Heart right ventricle (tissue), 16 donors: Measurements from ENCODE around the gene NCKAP5. TPM values are rescaled to one million over a fixed set of nuclear protein-coding genes. Genes with fewer than 3 reads are reported as not detected.

Experiments
- ATAC-seq, 8 donors: fragments of 200-7000 bp; cut with Tn5 transposase; one replicate each; pipeline ENCODE4 v1.9.1; 2020; ENCODE audit warnings: mild to moderate bottlenecking in 8 of 8, moderate library complexity in 8 of 8, moderate number of reproducible peaks in 1 of 8
- DNase-seq, 2 donors: peaks; one replicate each; pipeline ENCODE4 v3.0.0-alpha.2; 2020
- H3K27ac ChIP-seq, 10 donors: fragments of 200-600 bp; sonication (generic) in 2 of 10; one replicate each; pipeline versions ENCODE4 v1.5.0 to v1.8.0; 2020 to 2022; ENCODE audit warnings: mild to moderate bottlenecking in 3 of 10
- H3K27me3 ChIP-seq, 7 donors: fragments of 200-600 bp; one replicate each; pipeline ENCODE4 v1.8.0; 2021 to 2022; ENCODE audit warnings: mild to moderate bottlenecking in 2 of 7
- H3K36me3 ChIP-seq, 9 donors: fragments of 200-600 bp; sonication (generic) in 1 of 9; one replicate each; pipeline versions ENCODE4 v1.5.0 to v1.8.0; 2020 to 2022; ENCODE audit warnings: mild to moderate bottlenecking in 2 of 9
- H3K4me1 ChIP-seq, 9 donors: fragments of 200-600 bp; sonication (generic) in 1 of 9; one replicate each; pipeline versions ENCODE4 v1.5.0 to v1.8.0; 2020 to 2022; ENCODE audit warnings: mild to moderate bottlenecking in 4 of 9
- H3K4me3 ChIP-seq, 10 donors: fragments of 200-600 bp; sonication (generic) in 2 of 10; one replicate each; pipeline versions ENCODE4 v1.5.0 to v1.8.0; 2020 to 2022; ENCODE audit warnings: mild to moderate bottlenecking in 7 of 10, moderate library complexity in 2 of 10
- H3K9me3 ChIP-seq, 11 donors: fragments of 200-600 bp in 10 of 11; sonication (generic) in 2 of 11; one replicate each; pipeline versions ENCODE4 v1.5.0 to v1.8.0; 2013 to 2022; ENCODE audit warnings: mild to moderate bottlenecking in 2 of 11, control low read depth in 1 of 11, moderate library complexity in 1 of 11
- WGBS, 2 donors: extraction: QIAGEN DNeasy Blood & Tissue Kit; methylation state at CpG; one replicate each; pipeline ENCODE4 v1.1.7; 2013; ENCODE audit warnings: inconsistent platforms in 1 of 2; 5-methylcytosine and 5-hydroxymethylcytosine counted together
- intact Hi-C, 10 donors: fragments of 100-400 bp; cut with DNase I; formaldehyde crosslinking; loops; one replicate each; pipeline versions ENCODE4 v1.11.1 to v1.14.2; 2022
- polyA plus RNA-seq, 2 donors: library from polyadenylated mRNA; stranded (reverse); fragments of 200-250 nt; gene quantifications; one replicate each; pipeline ENCODE4 v1.2.3, GENCODE V29; 2013
- total RNA-seq, 10 donors: library from RNA; stranded (reverse); fragmentation: NEBNext Ultra II Directional in 3 of 10; extraction: Animal tissue kit (Norgen Biotek cat#: 25700) in 3 of 10; gene quantifications; one replicate each; pipeline versions ENCODE4 v1.2.1 to v1.2.4, GENCODE V29; 2021 to 2023
- TF ChIP-seq, protein P1 (sequence below), 9 donors: fragments of 200-600 bp; sonication (generic) in 2 of 9; IDR thresholded peaks; one replicate each; pipeline versions ENCODE4 v1.5.0 to v1.8.0; 2021 to 2022; ENCODE audit warnings: antibody characterized with exemption in 9 of 9, mild to moderate bottlenecking in 5 of 9, moderate library complexity in 1 of 9
- donor health status: Arrhythmogenic right ventricular cardiomyopathy.
- donor health status: ischemic (EF 13 %, LVEDD 7.1; RV severe dilation, severe dysfunction).
- donor health status: healthy with polysubstance abuse.
- donor health status: DM: no; HTN: yes; CAD: no.
- donor health status: DM: no; HTN: no; CAD: no.
- donor health status: ischemic (EF 25% LVEDD 6.9; RV normal size, moderate dysfunction).
- donor health status: ischemic (EF 25% LVEDD 5.7; RV mildly dilated, moderate dysfunction).
- donor health status: healthy.
- donor health status: DM: yes; HTN: yes; CAD: no.
- donor health status: Ischemic cardiomyopathy.
- donor health status: ischemic (EF 35%, LVEDD 5.7; RV mildly dilated, moderate dysfunction).
- donor health status: nonischemic (EF 11% LVEDD 7.7; RV severe dilation, severe dysfunction).
- donor health status: DM: yes; HTN: yes; CAD: no.
- donor health status: PGD.
- donor health status: ischemic (EF 29% LVEDD 5.4; RV normal size, mild dysfunction).
- donor health status: nonischemic (EF 23%, LVEDD 6.1; RV moderate dilation, normal function).

Gene NCKAP5
- total and polyA plus RNA-seq, 12 donors, result 0.57 to 11.7 (median 6.2) TPM

DNA sequence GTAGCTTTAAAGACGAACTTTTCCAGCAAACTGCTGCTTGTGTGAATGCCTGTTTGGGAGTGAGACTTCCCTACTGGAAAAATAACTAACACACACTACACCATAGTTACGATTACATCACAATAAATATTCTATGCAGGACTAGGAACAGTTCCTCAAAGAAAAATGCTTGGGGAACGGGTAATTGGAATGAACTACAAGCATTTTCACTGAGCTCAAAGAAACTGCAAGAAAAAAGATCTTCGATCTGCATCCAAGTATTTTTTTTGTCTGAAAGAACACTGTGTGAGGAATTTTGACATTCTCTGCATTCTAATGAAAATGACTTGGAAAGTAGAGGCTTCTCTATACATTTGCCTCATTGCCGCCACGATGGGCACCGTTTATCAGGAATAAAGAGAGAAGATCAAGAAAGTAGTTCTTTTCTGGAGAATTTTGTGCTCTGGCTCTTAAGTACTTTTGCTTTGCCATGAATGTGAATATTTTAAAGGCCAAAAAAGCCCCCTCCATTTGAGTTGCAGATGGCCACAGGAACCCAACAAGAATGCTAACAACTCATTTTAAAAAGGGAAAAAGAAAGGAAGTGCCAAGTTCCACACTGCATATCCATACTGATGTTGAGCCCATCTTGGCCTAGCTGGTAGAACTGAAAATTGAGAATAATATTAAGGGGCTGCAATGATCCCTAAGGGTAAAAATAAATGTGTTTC is 911.8 kb downstream of the NCKAP5 start:
- peaks cover 0 to 26% (median 13%) of the 10 kb centered on the region in 7 donors for H3K27me3 ChIP-seq
- WGBS, 2 donors, result 55 to 68% methylated on average over 7 of the region's 7 CpGs
- no peak overlapping the region for H3K4me3 ChIP-seq
- no peak for DNase-seq
- no peaks in the 10 kb centered on the region for H3K4me1 ChIP-seq
- no peaks in the 10 kb centered on the region for H3K36me3 ChIP-seq
- intact Hi-C loops, result no loop called here
- H3K27ac ChIP-seq, result no peak overlapping the region
- TF ChIP-seq, protein P1, sequence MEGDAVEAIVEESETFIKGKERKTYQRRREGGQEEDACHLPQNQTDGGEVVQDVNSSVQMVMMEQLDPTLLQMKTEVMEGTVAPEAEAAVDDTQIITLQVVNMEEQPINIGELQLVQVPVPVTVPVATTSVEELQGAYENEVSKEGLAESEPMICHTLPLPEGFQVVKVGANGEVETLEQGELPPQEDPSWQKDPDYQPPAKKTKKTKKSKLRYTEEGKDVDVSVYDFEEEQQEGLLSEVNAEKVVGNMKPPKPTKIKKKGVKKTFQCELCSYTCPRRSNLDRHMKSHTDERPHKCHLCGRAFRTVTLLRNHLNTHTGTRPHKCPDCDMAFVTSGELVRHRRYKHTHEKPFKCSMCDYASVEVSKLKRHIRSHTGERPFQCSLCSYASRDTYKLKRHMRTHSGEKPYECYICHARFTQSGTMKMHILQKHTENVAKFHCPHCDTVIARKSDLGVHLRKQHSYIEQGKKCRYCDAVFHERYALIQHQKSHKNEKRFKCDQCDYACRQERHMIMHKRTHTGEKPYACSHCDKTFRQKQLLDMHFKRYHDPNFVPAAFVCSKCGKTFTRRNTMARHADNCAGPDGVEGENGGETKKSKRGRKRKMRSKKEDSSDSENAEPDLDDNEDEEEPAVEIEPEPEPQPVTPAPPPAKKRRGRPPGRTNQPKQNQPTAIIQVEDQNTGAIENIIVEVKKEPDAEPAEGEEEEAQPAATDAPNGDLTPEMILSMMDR (IDR thresholded peaks at IDR 0.05), result no peak
- no peaks in the 10 kb centered on the region for H3K9me3 ChIP-seq
- no peak for ATAC-seq

DNA sequence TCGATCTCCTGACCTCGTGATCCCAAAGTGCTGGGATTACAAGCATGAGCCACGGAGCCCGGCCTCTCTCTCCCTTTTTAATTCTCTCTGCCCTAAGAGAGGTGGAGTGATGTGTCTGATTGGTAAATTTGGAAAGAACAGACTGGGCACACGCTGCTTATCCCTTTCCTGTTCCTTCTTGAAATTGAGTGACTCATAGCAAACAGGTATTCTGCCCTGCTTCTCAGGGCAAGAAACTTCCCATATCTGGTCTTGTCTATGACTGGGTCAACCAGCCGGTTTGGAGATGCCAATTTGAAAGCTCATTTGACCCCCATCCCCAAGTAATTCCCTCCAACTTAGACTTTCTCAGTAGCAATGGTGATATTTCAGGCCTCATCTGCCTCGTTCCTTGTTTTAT is 913.3 kb downstream of the NCKAP5 start:
- intact Hi-C loops, result no loop called here
- H3K36me3 ChIP-seq, result no peaks in the 10 kb centered on the region
- no peaks in the 10 kb centered on the region for H3K9me3 ChIP-seq
- DNase-seq (no peak), ATAC-seq (no peak)
- TF ChIP-seq, protein P1 (IDR thresholded peaks at IDR 0.05), result no peak
- WGBS, 2 donors, result 91% methylated on average over 7 of the region's 7 CpGs
- H3K4me3 ChIP-seq, result no peak overlapping the region
- no peaks in the 10 kb centered on the region for H3K4me1 ChIP-seq
- no peak overlapping the region for H3K27ac ChIP-seq
- H3K27me3 ChIP-seq, result peaks cover 0 to 25% (median 0%) of the 10 kb centered on the region in 7 donors

DNA sequence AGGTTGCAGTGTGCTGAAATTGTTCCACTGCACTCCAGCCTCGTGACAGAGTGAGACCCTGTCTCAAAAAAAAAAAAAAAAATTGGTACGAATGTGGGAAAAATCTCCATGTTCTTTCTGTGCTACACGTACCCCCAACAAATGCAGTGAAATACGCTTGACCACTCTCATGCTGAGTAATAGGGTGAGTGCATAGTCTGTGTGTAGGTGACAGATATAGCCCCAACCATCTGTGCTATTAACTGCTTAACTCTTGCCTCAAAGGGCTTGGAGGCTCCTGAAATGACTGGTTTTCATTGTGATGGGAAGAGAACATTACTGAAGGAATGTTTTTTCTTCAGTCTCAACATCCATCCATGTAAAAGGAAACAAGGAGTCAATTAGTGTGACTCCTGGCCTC is 913.9 kb downstream of the NCKAP5 start:
- H3K4me1 ChIP-seq, result no peaks in the 10 kb centered on the region
- H3K4me3 ChIP-seq, result no peak overlapping the region
- H3K9me3 ChIP-seq, result no peaks in the 10 kb centered on the region
- ATAC-seq (no peak), DNase-seq (no peak)
- H3K36me3 ChIP-seq, result no peaks in the 10 kb centered on the region
- intact Hi-C loops, result no loop called here
- TF ChIP-seq, protein P1 (IDR thresholded peaks at IDR 0.05), result no peak
- H3K27ac ChIP-seq, result no peak overlapping the region
- 71 to 73% methylated on average over 4 of the region's 4 CpGs for WGBS, 2 donors
- peaks cover 0 to 26% (median 3%) of the 10 kb centered on the region in 7 donors for H3K27me3 ChIP-seq

DNA sequence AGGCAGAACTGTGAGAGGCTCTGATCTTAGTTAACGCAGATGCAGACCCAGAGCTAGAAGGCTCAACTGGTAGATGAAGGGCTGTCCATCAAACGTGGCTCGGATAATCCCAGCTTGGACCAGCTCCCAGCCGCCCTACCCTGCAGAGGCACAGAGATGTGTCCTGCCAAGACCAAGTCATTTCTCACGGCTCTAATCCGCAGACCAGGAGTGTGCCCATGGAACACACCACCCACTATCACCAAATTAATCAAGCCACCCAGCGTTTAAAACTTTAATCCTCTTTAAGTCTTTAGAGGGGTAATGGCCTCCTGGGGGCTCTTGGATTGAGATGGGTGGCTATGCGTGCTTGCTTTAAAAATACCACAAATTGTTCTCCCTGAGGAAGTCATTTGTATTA is 915.8 kb downstream of the NCKAP5 start:
- 80 to 81% methylated on average over 8 of the region's 8 CpGs for WGBS, 2 donors
- Histone ChIP-seq H3K27me3 (peaks cover 0 to 38% (median 5%) of the 10 kb centered on the region in 7 donors), H3K27ac (no peak overlapping the region)

More for the DNA sequence above, 915.8 kb downstream of the NCKAP5 start:
- intact Hi-C loops, result no loop called here
- Histone ChIP-seq H3K4me1 (no peaks in the 10 kb centered on the region), H3K36me3 (no peaks in the 10 kb centered on the region), H3K9me3 (no peaks in the 10 kb centered on the region), H3K4me3 (no peak overlapping the region)
- DNase-seq (no peak), ATAC-seq (no peak)
- TF ChIP-seq, protein P1 (IDR thresholded peaks at IDR 0.05), result no peak
